Measurements from ENCODE around the gene KCNQ5.

KCNQ5 gene

GRCh38 chr6:72984981-72985665 lies 363.3 kb downstream of the KCNQ5 start:
- 0 out of 2 replicates have a peak, but pooled peaks cover 3% of the 10 kb centered on the region for H3K9me3 ChIP-seq (ENCODE audit: insufficient read depth, low read length)
- H3K9ac ChIP-seq (ENCODE audit: low read length): no peak overlapping the region
- TF ChIP-seq EZH2phosphoT487 (IDR thresholded peaks at IDR 0.05; ENCODE audit: low read depth): no peak
- TF ChIP-seq CTCF (IDR thresholded peaks at IDR 0.05; ENCODE audit: low read depth, low read length): no peak
- no peaks in the 10 kb centered on the region for H3K36me3 ChIP-seq (replicated peaks; ENCODE audit: low read depth, low read length)
- H3K79me2 ChIP-seq (ENCODE audit: low read length): no peaks in the 10 kb centered on the region
- H3K27me3 ChIP-seq (ENCODE audit: low read depth, low read length): no peaks in the 10 kb centered on the region
- no peaks in the 10 kb centered on the region for H3K4me1 ChIP-seq (ENCODE audit: low read length)
- H2AFZ ChIP-seq (ENCODE audit: low read depth, low read length): no peak overlapping the region
- H3K27ac ChIP-seq (ENCODE audit: low read length): no peak overlapping the region
- no peak overlapping the region for H3K4me2 ChIP-seq (ENCODE audit: low read length)
- no peaks in the 10 kb centered on the region for H4K20me1 ChIP-seq (ENCODE audit: insufficient read depth, low read length)
- H3K4me3 ChIP-seq (ENCODE audit: low read length): no peak overlapping the region

GRCh38 chr6:72987301-72987700 lies 365.4 kb downstream of the KCNQ5 start:
- Histone ChIP-seq H3K27me3 (ENCODE audit: low read depth, low read length) (no peaks in the 10 kb centered on the region), H3K4me1 (ENCODE audit: low read length) (no peaks in the 10 kb centered on the region), H2AFZ (ENCODE audit: low read depth, low read length) (no peak overlapping the region), H4K20me1 (ENCODE audit: insufficient read depth, low read length) (no peaks in the 10 kb centered on the region), H3K79me2 (ENCODE audit: low read length) (no peaks in the 10 kb centered on the region), H3K9ac (ENCODE audit: low read length) (no peak overlapping the region), H3K36me3 (replicated peaks; ENCODE audit: low read depth, low read length) (no peaks in the 10 kb centered on the region), H3K27ac (ENCODE audit: low read length) (no peak overlapping the region), H3K4me3 (ENCODE audit: low read length) (no peak overlapping the region), H3K4me2 (ENCODE audit: low read length) (no peak overlapping the region), H3K9me3 (ENCODE audit: insufficient read depth, low read length) (0 out of 2 replicates have a peak, but pooled peaks cover 3% of the 10 kb centered on the region)
- no peak for TF ChIP-seq CTCF (IDR thresholded peaks at IDR 0.05; ENCODE audit: low read depth, low read length)
- no peak for TF ChIP-seq EZH2phosphoT487 (IDR thresholded peaks at IDR 0.05; ENCODE audit: low read depth)

GRCh38 chr6:72999995-73000394 lies 378.1 kb downstream of the KCNQ5 start:
- no peak overlapping the region for H2AFZ ChIP-seq (ENCODE audit: low read depth, low read length)
- H3K27me3 ChIP-seq (ENCODE audit: low read depth, low read length): no peaks in the 10 kb centered on the region
- H3K27ac ChIP-seq (ENCODE audit: low read length): no peak overlapping the region
- H3K9me3 ChIP-seq (ENCODE audit: insufficient read depth, low read length): no peaks in the 10 kb centered on the region
- H3K4me2 ChIP-seq (ENCODE audit: low read length): no peak overlapping the region
- no peaks in the 10 kb centered on the region for H4K20me1 ChIP-seq (ENCODE audit: insufficient read depth, low read length)
- TF ChIP-seq EZH2phosphoT487 (IDR thresholded peaks at IDR 0.05; ENCODE audit: low read depth) (no peak), CTCF (IDR thresholded peaks at IDR 0.05; ENCODE audit: low read depth, low read length) (no peak)
- no peaks in the 10 kb centered on the region for H3K4me1 ChIP-seq (ENCODE audit: low read length)
- no peaks in the 10 kb centered on the region for H3K79me2 ChIP-seq (ENCODE audit: low read length)
- H3K36me3 ChIP-seq (replicated peaks; ENCODE audit: low read depth, low read length): no peaks in the 10 kb centered on the region
- H3K4me3 ChIP-seq (ENCODE audit: low read length): no peak overlapping the region
- no peak overlapping the region for H3K9ac ChIP-seq (ENCODE audit: low read length)

- Histone ChIP-seq H3K27ac (ENCODE audit: low read length) (no peak overlapping the region), H3K36me3 (replicated peaks; ENCODE audit: low read depth, low read length) (no peaks in the 10 kb centered on the region), H3K4me3 (ENCODE audit: low read length) (no peak overlapping the region), H3K4me1 (ENCODE audit: low read length) (no peaks in the 10 kb centered on the region), H3K27me3 (ENCODE audit: low read depth, low read length) (no peaks in the 10 kb centered on the region), H4K20me1 (ENCODE audit: insufficient read depth, low read length) (no peaks in the 10 kb centered on the region), H3K4me2 (ENCODE audit: low read length) (no peak overlapping the region), H3K9ac (ENCODE audit: low read length) (no peak overlapping the region), H2AFZ (ENCODE audit: low read depth, low read length) (no peak overlapping the region), H3K9me3 (ENCODE audit: insufficient read depth, low read length) (no peaks in the 10 kb centered on the region), H3K79me2 (ENCODE audit: low read length) (no peaks in the 10 kb centered on the region)
- TF ChIP-seq EZH2phosphoT487 (IDR thresholded peaks at IDR 0.05; ENCODE audit: low read depth) (no peak), CTCF (IDR thresholded peaks at IDR 0.05; ENCODE audit: low read depth, low read length) (no peak)
Measured at GRCh38 chr6:73000460-73000859, 378.6 kb downstream of the KCNQ5 start.
